ENCODE data around the gene KISS1.

Gene KISS1

GRCh38 chr1:204154568-204155255 lies 41.6 kb downstream of the KISS1 start:
- WGBS, 2 experiments (ENCODE audit: insufficient coverage in 2 of 2): 90 to 94% methylated on average over 14 to 15 of the region's 15 CpGs
- no peaks in the 10 kb centered on the region for H3K9me3 ChIP-seq (ENCODE audit: control insufficient read depth, low read length)
- H3K36me3 ChIP-seq (ENCODE audit: control insufficient read depth, insufficient read depth, low read length): no peaks in the 10 kb centered on the region

DNA sequence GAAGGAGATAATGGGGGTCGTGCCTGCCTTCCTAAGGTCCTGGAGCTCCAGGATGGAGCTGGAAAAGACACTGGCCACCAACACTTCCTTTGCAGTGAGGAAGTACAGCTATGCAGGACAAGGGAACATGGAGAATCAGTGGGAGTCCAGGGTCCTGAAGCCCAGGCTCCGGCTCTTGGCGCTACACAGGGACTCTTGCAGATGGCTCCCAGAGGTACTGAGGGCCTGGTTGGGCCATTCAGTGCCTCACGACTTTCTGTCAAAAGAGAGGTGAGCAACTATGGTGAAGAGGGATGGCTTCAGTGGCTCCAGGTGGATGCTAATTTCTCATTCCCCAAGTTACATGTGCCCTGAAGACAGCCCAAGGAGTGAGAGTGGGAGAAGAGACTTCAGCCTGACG lies 42.6 kb downstream of the KISS1 start:
- no peak overlapping the region for H3K27ac ChIP-seq (ENCODE audit: low read depth, low read length, severe bottlenecking)
- 92 to 94% methylated on average over 3 to 4 of the region's 5 CpGs for WGBS, 2 experiments (ENCODE audit: insufficient coverage in 2 of 2)
- H3K4me3 ChIP-seq (ENCODE audit: extremely low read depth, insufficient read depth, low read length, poor library complexity, severe bottlenecking): no peak overlapping the region

More at GRCh38 chr1:204154568-204155255, 41.6 kb downstream of the KISS1 start:
- H3K4me1 ChIP-seq (ENCODE audit: control insufficient read depth, insufficient read depth, low read length, poor library complexity, severe bottlenecking): no peaks in the 10 kb centered on the region
- H3K27ac ChIP-seq (ENCODE audit: low read depth, low read length, severe bottlenecking): no peak overlapping the region
- H3K4me3 ChIP-seq (ENCODE audit: extremely low read depth, insufficient read depth, low read length, poor library complexity, severe bottlenecking): no peak overlapping the region

GRCh38 chr1:204152310-204153044 lies 43.8 kb downstream of the KISS1 start:
- no peak overlapping the region for H3K27ac ChIP-seq (ENCODE audit: low read depth, low read length, severe bottlenecking)
- peak overlapping the region; percentile 58 for H3K4me3 ChIP-seq (ENCODE audit: extremely low read depth, insufficient read depth, low read length, poor library complexity, severe bottlenecking)
- no peaks in the 10 kb centered on the region for H3K9me3 ChIP-seq (ENCODE audit: control insufficient read depth, low read length)
- no peaks in the 10 kb centered on the region for H3K4me1 ChIP-seq (ENCODE audit: control insufficient read depth, insufficient read depth, low read length, poor library complexity, severe bottlenecking)
- 50 to 52% methylated on average over 13 to 18 of the region's 25 CpGs for WGBS, 2 experiments (ENCODE audit: insufficient coverage in 2 of 2)
- no peaks in the 10 kb centered on the region for H3K36me3 ChIP-seq (ENCODE audit: control insufficient read depth, insufficient read depth, low read length)

More for the DNA sequence above, 42.6 kb downstream of the KISS1 start:
- Histone ChIP-seq H3K36me3 (ENCODE audit: control insufficient read depth, insufficient read depth, low read length) (no peaks in the 10 kb centered on the region), H3K9me3 (ENCODE audit: control insufficient read depth, low read length) (no peaks in the 10 kb centered on the region), H3K4me1 (ENCODE audit: control insufficient read depth, insufficient read depth, low read length, poor library complexity, severe bottlenecking) (no peaks in the 10 kb centered on the region)

DNA sequence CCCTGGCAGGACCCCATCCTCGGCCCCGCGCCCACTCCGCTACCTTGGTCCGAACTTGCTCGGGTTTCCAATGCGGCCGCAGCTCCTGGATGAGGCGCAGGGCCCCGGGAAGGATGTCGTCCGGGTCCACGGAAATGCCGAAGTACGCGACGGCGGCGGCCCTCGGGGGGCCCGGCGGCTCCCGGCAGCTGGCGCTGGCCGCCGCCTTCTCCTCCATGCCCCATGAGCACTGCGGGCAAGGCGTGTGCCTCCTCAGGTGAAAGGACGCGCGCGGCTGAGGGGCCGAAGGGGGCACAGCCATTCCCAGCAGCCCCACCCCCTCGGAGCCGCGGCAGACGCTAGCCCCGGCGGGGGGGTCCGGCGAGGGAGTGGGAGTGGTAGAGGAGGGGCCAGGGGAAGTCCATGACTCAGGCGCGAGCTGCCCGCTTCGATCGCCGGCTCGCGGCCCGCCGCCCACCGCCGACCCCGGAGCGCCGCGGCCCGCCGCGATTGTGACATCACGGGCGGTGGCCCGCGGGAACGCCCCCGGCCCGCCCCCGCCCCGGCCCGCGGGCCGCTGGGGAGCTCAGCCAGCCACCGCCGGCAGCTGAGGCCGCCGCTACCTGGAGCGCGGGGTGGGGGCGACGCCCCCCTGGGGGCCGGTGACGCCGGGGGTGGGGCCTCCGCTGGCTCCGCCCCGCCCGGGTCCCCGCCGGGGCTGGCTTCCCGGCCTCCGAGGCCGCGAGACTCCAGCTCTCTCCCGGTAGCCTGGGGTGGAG lies 44.6 kb downstream of the KISS1 start, which contains the start of gene ETNK2:
Gene ETNK2, minus strand, starts transcription at position 493 of the 758 bp plus-strand sequence. Its CDS starts 192 bp downstream, at position 301.
- WGBS, 2 experiments (ENCODE audit: insufficient coverage in 2 of 2): 0 to 1% methylated on average over 28 to 53 of the region's 94 CpGs
- Histone ChIP-seq H3K9me3 (ENCODE audit: control insufficient read depth, low read length) (no peaks in the 10 kb centered on the region), H3K36me3 (ENCODE audit: control insufficient read depth, insufficient read depth, low read length) (no peaks in the 10 kb centered on the region), H3K4me1 (ENCODE audit: control insufficient read depth, insufficient read depth, low read length, poor library complexity, severe bottlenecking) (no peaks in the 10 kb centered on the region), H3K27ac (ENCODE audit: low read depth, low read length, severe bottlenecking) (no peak within 1 kb of the TSS), H3K4me3 (ENCODE audit: extremely low read depth, insufficient read depth, low read length, poor library complexity, severe bottlenecking) (peak within 1 kb of the TSS; percentile 58)

DNA sequence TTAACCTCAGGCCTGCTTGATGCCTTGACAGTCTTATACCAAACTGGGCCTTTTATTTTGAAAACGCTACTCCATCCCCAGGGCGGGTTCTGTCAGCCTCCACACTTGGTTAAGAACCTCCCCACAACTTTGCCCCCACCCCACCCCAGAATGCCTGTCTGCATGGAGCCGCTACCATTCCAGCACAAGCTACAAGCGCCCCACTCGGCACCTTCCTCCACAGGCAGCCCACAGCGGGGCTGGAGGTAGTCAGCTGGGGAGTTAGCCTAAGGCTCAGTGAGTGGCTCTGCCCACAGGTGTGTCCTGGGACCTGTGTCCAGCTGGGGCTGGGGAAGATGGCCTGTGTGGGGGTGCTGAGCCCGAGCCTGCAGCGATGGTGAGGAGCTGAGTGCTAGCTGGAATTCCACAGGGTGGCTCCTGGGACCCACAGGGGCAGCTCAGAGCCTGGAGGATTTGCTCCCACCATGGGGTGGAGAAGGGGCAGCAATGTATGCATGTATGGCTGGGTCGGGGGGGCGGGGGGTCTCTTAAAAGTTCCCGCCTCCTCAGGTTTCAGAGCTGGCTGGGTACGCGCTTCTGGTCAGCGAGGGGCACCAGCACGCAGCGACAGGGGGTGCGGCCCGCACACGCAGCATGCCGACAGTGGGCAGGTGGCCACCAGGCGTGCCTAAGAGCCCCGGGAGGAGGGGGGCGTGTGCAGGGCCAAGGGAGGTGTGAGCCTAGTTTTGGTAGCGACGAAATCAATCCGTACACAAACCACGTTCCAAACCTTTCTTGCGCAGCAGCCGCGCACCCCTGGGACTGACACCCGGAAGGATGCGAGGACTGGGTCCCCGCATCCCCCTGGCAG lies 45.4 kb downstream of the KISS1 start:
- H3K9me3 ChIP-seq (ENCODE audit: control insufficient read depth, low read length): no peaks in the 10 kb centered on the region
- no peaks in the 10 kb centered on the region for H3K36me3 ChIP-seq (ENCODE audit: control insufficient read depth, insufficient read depth, low read length)
- peak overlapping the region; percentile 58 for H3K4me3 ChIP-seq (ENCODE audit: extremely low read depth, insufficient read depth, low read length, poor library complexity, severe bottlenecking)
- H3K27ac ChIP-seq (ENCODE audit: low read depth, low read length, severe bottlenecking): no peak overlapping the region
- H3K4me1 ChIP-seq (ENCODE audit: control insufficient read depth, insufficient read depth, low read length, poor library complexity, severe bottlenecking): no peaks in the 10 kb centered on the region
- 7 to 15% methylated on average over 22 to 28 of the region's 33 CpGs for WGBS, 2 experiments (ENCODE audit: insufficient coverage in 2 of 2)

DNA sequence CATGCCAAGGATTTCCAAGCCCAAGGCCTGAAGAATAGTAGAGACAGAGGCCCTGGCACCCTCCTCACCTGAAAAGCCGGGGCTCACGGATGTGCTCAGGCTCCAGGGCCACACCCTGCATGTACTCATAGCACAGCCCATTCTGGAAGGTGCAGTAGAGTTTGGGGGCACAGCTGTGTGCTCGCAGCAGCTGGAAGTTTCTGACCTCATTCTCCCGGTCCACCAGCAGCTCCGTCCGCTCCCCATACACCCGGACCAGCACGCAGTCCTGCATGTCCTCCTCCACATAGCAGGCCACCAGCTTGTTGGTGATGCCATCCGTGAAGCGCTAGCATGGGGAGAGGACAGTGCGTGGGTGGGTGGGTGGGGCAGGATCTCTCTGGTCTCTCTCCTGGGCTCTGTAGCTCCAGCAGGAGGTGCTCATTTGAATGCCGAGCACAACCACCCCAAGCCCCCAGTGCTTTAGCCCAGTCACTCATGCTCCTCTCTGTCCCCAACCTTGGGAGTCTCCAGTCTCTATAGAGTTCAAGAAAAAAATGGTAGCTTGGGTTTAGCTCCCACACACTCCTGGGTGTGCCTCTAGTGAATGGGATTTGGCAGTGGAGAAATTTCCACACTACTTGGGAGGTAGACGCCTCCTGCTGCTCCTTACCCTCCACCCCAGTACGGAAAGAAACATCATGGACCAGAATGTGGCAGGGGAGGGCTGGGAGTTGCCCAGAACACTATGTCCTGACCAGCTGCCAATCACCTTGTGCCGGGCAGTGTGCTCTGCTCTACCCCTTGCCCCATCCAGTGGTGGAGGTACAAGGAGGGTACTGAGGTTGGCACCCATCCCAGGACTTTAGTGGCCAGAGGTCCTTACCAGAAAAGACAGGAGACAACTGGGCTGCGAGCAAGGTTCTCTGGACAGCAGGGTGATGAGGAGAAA lies 46.4 kb downstream of the KISS1 start:
- Histone ChIP-seq H3K36me3 (ENCODE audit: control insufficient read depth, insufficient read depth, low read length) (no peaks in the 10 kb centered on the region), H3K9me3 (ENCODE audit: control insufficient read depth, low read length) (no peaks in the 10 kb centered on the region), H3K4me3 (ENCODE audit: extremely low read depth, insufficient read depth, low read length, poor library complexity, severe bottlenecking) (no peak overlapping the region), H3K27ac (ENCODE audit: low read depth, low read length, severe bottlenecking) (no peak overlapping the region), H3K4me1 (ENCODE audit: control insufficient read depth, insufficient read depth, low read length, poor library complexity, severe bottlenecking) (no peaks in the 10 kb centered on the region)
- 92 to 97% methylated on average over 9 to 11 of the region's 16 CpGs for WGBS, 2 experiments (ENCODE audit: insufficient coverage in 2 of 2)

GRCh38 chr1:204149107-204149506 lies 47.2 kb downstream of the KISS1 start:
- Histone ChIP-seq H3K9me3 (ENCODE audit: control insufficient read depth, low read length) (no peaks in the 10 kb centered on the region), H3K4me3 (ENCODE audit: extremely low read depth, insufficient read depth, low read length, poor library complexity, severe bottlenecking) (no peak overlapping the region), H3K36me3 (ENCODE audit: control insufficient read depth, insufficient read depth, low read length) (no peaks in the 10 kb centered on the region), H3K27ac (ENCODE audit: low read depth, low read length, severe bottlenecking) (no peak overlapping the region), H3K4me1 (ENCODE audit: control insufficient read depth, insufficient read depth, low read length, poor library complexity, severe bottlenecking) (no peaks in the 10 kb centered on the region)
- WGBS, 2 experiments (ENCODE audit: insufficient coverage in 2 of 2): 78 to 93% methylated on average over 2 of the region's 2 CpGs

- no peaks in the 10 kb centered on the region for H3K9me3 ChIP-seq (ENCODE audit: control insufficient read depth, low read length)
- H3K4me1 ChIP-seq (ENCODE audit: control insufficient read depth, insufficient read depth, low read length, poor library complexity, severe bottlenecking): no peaks in the 10 kb centered on the region
- H3K27ac ChIP-seq (ENCODE audit: low read depth, low read length, severe bottlenecking): no peak overlapping the region
- H3K4me3 ChIP-seq (ENCODE audit: extremely low read depth, insufficient read depth, low read length, poor library complexity, severe bottlenecking): no peak overlapping the region
- 63 to 68% methylated on average over 5 to 10 of the region's 13 CpGs for WGBS, 2 experiments (ENCODE audit: insufficient coverage in 2 of 2)
- H3K36me3 ChIP-seq (ENCODE audit: control insufficient read depth, insufficient read depth, low read length): no peaks in the 10 kb centered on the region
Measured at GRCh38 chr1:204147406-204148383, 48.6 kb downstream of the KISS1 start.

DNA sequence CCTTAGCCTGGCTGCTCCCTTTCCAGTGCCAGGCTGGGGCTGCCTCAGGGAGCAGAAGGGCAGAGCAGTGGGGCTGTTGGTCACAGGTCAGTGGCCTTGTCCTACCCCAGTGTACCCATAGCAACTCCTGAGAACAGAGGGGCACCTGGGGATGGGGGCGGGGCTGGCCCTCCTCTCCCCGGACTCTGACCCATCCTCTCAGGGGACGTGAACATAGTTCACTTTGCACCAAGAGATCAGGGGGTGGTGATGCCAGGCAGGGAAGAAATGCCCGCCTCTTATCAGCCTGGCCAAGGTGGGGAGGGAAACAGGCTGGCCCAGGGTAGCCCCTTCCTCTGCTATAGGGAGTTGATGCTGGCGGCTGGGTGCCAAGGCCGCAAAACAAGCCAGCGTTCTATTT lies 49.3 kb downstream of the KISS1 start:
- Histone ChIP-seq H3K27ac (ENCODE audit: low read depth, low read length, severe bottlenecking) (no peak overlapping the region), H3K4me1 (ENCODE audit: control insufficient read depth, insufficient read depth, low read length, poor library complexity, severe bottlenecking) (no peaks in the 10 kb centered on the region), H3K36me3 (ENCODE audit: control insufficient read depth, insufficient read depth, low read length) (no peaks in the 10 kb centered on the region), H3K9me3 (ENCODE audit: control insufficient read depth, low read length) (no peaks in the 10 kb centered on the region), H3K4me3 (ENCODE audit: extremely low read depth, insufficient read depth, low read length, poor library complexity, severe bottlenecking) (no peak overlapping the region)
- WGBS, 2 experiments (ENCODE audit: insufficient coverage in 2 of 2): 86 to 94% methylated on average over 5 of the region's 7 CpGs

Data from mesodermal cell (in vitro differentiated cells).